Transverse colon (tissue), 4 donors: ENCODE results near the gene AHDC1. TPM values are rescaled to one million over a fixed set of nuclear protein-coding genes. Genes with fewer than 3 reads are reported as not detected.
A peak's percentile ranks its signal among the peaks of the same experiment; 100 is the strongest.

Source experiments
- DNase-seq: peaks from one replicate; pipeline ENCODE4 v3.0.0-alpha.2; 2019
- H3K27ac ChIP-seq, 4 donors: fragments of 200-600 bp; sonication (generic); 2 replicates each; pipeline ENCODE4 v1.5.1; 2016 to 2018; ENCODE audit warnings: inconsistent platforms in 4 of 4
- H3K27me3 ChIP-seq: fragments of 200-600 bp; sonication (generic); 2 replicates; pipeline ENCODE4 v1.5.1; 2017; ENCODE audit warnings: inconsistent platforms
- H3K36me3 ChIP-seq, 4 donors: fragments of 200-600 bp; sonication (generic); 2 replicates each; pipeline ENCODE4 v1.5.1; 2017 to 2019; ENCODE audit warnings: inconsistent platforms in 4 of 4
- H3K4me1 ChIP-seq, 4 donors: fragments of 200-600 bp; sonication (generic); 2 replicates each; pipeline ENCODE4 v1.5.1; 2017 to 2020; ENCODE audit warnings: inconsistent platforms in 4 of 4
- H3K4me3 ChIP-seq, 4 donors: fragments of 200-600 bp; sonication (generic); 1 replicate in 1 of 4; 2 replicates in 3 of 4; pipeline versions ENCODE4 v1.5.1 to v1.6.1; 2017 to 2019; ENCODE audit warnings: inconsistent platforms in 4 of 4
- H3K9me3 ChIP-seq, 2 donors: fragments of 200-600 bp; sonication (generic); 2 replicates each; pipeline ENCODE4 v1.5.1; 2017 to 2019; ENCODE audit warnings: inconsistent platforms in 2 of 2
- CTCF ChIP-seq, 5 experiments: fragments of 200-600 bp in 3 of 5; fragments of 450-650 bp in 2 of 5; sonication (generic) in 3 of 5; IDR thresholded peaks; 1 replicate in 2 of 5; 2 replicates in 3 of 5; pipeline ENCODE4 v1.5.1; 2016 to 2017; ENCODE audit warnings: antibody characterized with exemption in 5 of 5, inconsistent platforms in 3 of 5, mild to moderate bottlenecking in 2 of 5, moderate library complexity in 1 of 5
- EP300 ChIP-seq: sonication (generic); formaldehyde crosslinking; IDR thresholded peaks from one replicate; pipeline ENCODE4 v1.6.1; 2017; ENCODE audit warnings: antibody characterized with exemption, low read depth
- POLR2A ChIP-seq: fragments of 450-650 bp; IDR thresholded peaks from one replicate; pipeline ENCODE4 v1.6.1; 2016; ENCODE audit warnings: antibody characterized with exemption, mild to moderate bottlenecking, moderate library complexity
- POLR2AphosphoS5 ChIP-seq, 3 donors: sonication (generic); formaldehyde crosslinking; IDR thresholded peaks; one replicate each; pipeline ENCODE4 v1.6.1; 2016; ENCODE audit warnings: antibody characterized with exemption in 3 of 3
- WGBS, 2 donors: methylation state at CpG; one replicate each; pipeline ENCODE4 v1.1.5; 2018; ENCODE audit warnings: low coverage in 1 of 2; 5-methylcytosine and 5-hydroxymethylcytosine counted together
- in situ Hi-C, 4 donors: fragments of 200-750 bp; cut with MboI; loops; one replicate each; pipeline versions ENCODE4 v1.15.0 to v1.15.1; 2017; ENCODE audit warnings: low sequenced_read_pairs in 3 of 4, low pct_ligation_motif_present in 1 of 4, low pct_unique_long_range_greater_than_20kb in 1 of 4
- intact Hi-C: fragments of 100-400 bp; cut with DNase I; formaldehyde crosslinking; loops from one replicate; pipeline ENCODE4 v1.15.1; 2023; ENCODE audit warnings: low total_unique reads
- total RNA-seq, 4 donors: library from RNA; depleted of rRNA; stranded (reverse); fragments of >200 nt; gene quantifications; one replicate each; pipeline ENCODE4 v1.1.0, GENCODE V29; 2016

The AHDC1 gene
- total RNA-seq, 4 donors from 2014 or later, result 11.7 to 34.4 (median 21.3) TPM

- peaks cover 75 to 82% (median 79%) of the 10 kb centered on the region in 4 donors for H3K4me1 ChIP-seq
- in situ Hi-C loops, result no loop called here
- no peaks in the 10 kb centered on the region for H3K9me3 ChIP-seq
- intact Hi-C loops, result no loop called here
- 30 to 58% methylated on average over 3 to 9 of the region's 9 CpGs for WGBS, 2 donors
- H3K27me3 ChIP-seq, result no peaks in the 10 kb centered on the region
- TF ChIP-seq EP300, result no peak
- TF ChIP-seq CTCF (IDR thresholded peaks at IDR 0.05), result no peak
- no peak for TF ChIP-seq POLR2A
- TF ChIP-seq POLR2AphosphoS5 (IDR thresholded peaks at IDR 0.05), result no peak
- H3K27ac ChIP-seq, result peak overlapping the region; percentile 69 to 95 (median 92)
- DNase-seq, result no peak
- no peaks in the 10 kb centered on the region for H3K36me3 ChIP-seq
- no peak overlapping the region for H3K4me3 ChIP-seq
Observed at GRCh38 chr1:27561124-27561899, 42.6 kb downstream of the AHDC1 start.

GRCh38 chr1:27560268-27561123 lies 43.4 kb downstream of the AHDC1 start:
- DNase-seq, result no peak
- in situ Hi-C loops (no loop called here), intact Hi-C loops (no loop called here)
- Histone ChIP-seq H3K27ac (peak overlapping the region; percentile 69 to 95 (median 92)), H3K9me3 (no peaks in the 10 kb centered on the region), H3K4me3 (no peak overlapping the region), H3K36me3 (no peaks in the 10 kb centered on the region), H3K4me1 (peaks cover 75 to 82% (median 78%) of the 10 kb centered on the region in 4 donors), H3K27me3 (no peaks in the 10 kb centered on the region)
- no peak for TF ChIP-seq EP300
- TF ChIP-seq CTCF (IDR thresholded peaks at IDR 0.05), result no peak
- no peak for TF ChIP-seq POLR2A
- TF ChIP-seq POLR2AphosphoS5 (IDR thresholded peaks at IDR 0.05), result no peak
- 71% methylated on average over 13 of the region's 13 CpGs; no CpG with 5 or more reads in 1 of the 2 donors for WGBS, 2 donors

- Histone ChIP-seq H3K27me3 (no peaks in the 10 kb centered on the region), H3K27ac (peak overlapping the region; percentile 37 to 91 (median 78)), H3K36me3 (no peaks in the 10 kb centered on the region), H3K9me3 (no peaks in the 10 kb centered on the region), H3K4me3 (no peak overlapping the region), H3K4me1 (peaks cover 67 to 82% (median 75%) of the 10 kb centered on the region in 4 donors)
- in situ Hi-C loops (loop anchor here in 3 of 4 donors (5.0 to 10.0 kb wide), 2 partner anchors 45 to 103 kb away; partner anchors contain the start of gene AHDC1 (in 3 of the 3)), intact Hi-C loops (loop anchor here (2.0 kb wide), 1 partner anchor 43 kb away; no protein-coding TSS in a partner anchor)
- TF ChIP-seq EP300, result no peak
- no peak for TF ChIP-seq CTCF (IDR thresholded peaks at IDR 0.05)
- no peak for TF ChIP-seq POLR2AphosphoS5 (IDR thresholded peaks at IDR 0.05)
- TF ChIP-seq POLR2A, result no peak
- 82 to 86% methylated on average over 3 to 8 of the region's 8 CpGs for WGBS, 2 donors
- DNase-seq, result no peak
Observed at GRCh38 chr1:27559466-27560030, 44.4 kb downstream of the AHDC1 start.
